Glomerular endothelial cell (primary cell): ENCODE results near the gene MAIP1. TPM values are rescaled to one million over a fixed set of nuclear protein-coding genes. Genes with fewer than 3 reads are reported as not detected.

Experiments
- DNase-seq: peaks from one replicate; pipeline ENCODE4 v3.0.0-alpha.2; 2011; ENCODE audit warnings: low read depth, low spot score; ENCODE audit errors: extremely low read depth
- total RNA-seq: library from RNA; depleted of rRNA; stranded (reverse); fragments of >200 nt; gene quantifications from 2 replicates; pipeline ENCODE4 v1.2.3, GENCODE V29; 2015

The MAIP1 gene
- total RNA-seq, 1 donor from 2014 or later, result 27.1 TPM

DNA sequence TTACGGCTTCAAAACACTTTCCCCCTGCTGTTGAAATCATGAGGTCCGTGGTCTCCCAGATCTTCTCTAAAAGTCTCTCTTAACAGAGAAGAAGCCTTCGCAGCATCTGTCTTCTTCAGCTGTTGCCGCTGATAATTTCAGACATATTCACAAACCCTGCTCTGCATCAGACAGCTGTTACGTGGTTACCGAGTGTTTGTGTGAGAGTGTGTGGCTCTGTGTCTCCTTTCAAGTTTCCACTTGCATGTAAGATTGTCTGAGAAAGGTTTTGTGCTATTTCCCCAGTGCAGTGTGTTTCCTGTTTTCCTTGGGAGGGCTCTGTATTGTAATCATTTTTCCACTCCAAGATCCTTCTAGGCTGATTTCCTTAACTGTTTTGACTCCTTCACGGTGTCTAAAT, 32.8 kb downstream of the MAIP1 start:
- DNase-seq, result no peak

DNA sequence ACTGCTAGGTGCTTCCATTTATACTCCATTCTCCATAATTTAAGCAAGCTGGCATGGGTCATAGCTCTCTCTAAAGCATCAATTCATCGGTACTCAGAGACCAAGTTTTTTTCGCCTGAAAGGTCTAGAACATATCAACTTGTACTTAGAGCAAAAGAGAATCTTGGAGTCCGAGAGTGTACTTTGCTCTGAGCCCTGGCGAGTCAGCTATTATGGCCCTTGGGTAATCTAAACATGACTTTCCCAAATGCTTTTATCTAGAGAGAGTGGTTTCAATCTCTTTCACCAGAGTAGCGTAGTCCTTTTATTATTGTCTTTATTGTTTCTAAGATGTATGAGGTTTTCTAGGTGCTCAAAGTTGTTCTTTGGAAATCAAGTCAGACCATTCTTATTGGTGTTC, 34.4 kb downstream of the MAIP1 start:
- DNase-seq, result no peak

- DNase-seq, result no peak
Observed at GRCh38 chr2:199991691-199992090, 36.3 kb downstream of the MAIP1 start.

DNA sequence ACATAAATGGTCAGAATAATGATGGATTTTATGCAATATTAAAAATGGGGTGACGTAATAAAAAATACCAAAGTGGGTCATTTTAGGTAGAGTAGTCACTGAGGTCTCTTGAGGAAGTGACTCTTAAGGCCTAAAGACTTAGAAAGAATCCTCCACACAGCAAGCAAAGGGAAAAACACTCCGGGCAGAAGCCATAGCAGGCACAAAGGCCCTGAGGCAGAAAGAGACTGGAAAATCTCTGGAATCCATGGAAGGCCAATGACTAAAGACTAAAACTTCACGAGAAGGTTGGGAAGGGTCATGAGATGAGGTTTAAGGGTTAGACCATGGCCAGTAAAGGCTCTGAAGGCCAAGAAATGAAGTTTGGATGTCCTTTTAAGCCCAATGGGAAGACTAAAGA, 36.9 kb downstream of the MAIP1 start:
- DNase-seq, result no peak

DNA sequence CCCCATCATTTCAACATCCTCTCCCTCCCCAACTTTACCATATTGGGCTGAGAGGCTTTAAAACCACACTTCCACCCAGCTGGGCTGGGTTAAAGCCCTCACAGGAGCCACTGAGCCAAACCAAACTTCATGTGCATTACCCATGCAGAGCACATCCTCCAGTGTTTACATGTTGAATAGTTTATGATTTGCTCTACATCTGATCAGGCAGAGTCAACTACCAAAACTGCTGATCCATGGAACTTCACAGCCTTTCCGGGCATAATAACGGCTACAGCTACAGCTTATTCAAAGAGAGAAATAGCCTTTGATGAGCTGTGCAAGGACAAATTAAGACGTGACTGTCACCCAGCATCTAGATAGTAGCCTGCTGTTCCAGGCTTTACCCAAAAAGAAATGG, 39.0 kb downstream of the MAIP1 start:
- no peak for DNase-seq

DNA sequence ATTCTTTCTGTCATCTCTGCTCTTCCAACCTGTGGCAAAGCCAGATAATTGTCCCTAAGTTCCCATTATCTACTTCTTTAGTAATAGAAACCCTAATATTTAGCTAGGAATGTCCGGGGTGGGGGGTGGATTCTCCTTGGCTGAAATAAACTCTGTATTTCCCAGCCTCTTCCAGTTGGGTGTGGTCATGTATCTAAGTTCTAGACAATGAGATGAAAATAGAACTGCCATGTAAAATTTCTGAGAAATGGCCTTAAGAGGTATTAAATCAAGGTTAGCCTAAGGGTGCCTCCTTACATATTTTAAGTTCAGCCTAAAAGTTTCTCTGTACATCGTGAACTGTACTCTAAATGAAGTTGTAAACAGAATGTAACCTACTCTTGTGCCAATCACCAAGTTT, 39.5 kb downstream of the MAIP1 start:
- DNase-seq, result no peak

GRCh38 chr2:199997296-199997695, 41.9 kb downstream of the MAIP1 start:
- no peak for DNase-seq

DNA sequence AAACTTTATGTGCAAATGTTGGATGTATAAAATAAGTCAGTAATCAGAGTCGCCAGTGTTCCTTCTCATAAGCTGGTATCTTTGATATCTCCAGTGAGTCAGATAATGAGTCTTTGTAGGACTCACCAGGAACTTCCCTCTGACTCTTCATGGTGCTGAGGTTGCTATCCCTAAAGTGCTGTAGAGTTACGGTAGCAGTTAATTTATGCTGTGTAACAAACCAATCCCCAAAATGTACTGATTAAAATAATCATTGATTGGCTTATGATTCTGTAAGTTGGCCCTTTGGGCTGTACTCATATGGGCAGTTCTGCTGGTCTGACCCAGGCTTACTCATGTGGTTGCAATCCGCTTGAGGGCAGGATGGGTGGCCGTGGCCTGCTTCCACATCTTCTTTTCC, 43.8 kb downstream of the MAIP1 start:
- DNase-seq, result no peak

DNA sequence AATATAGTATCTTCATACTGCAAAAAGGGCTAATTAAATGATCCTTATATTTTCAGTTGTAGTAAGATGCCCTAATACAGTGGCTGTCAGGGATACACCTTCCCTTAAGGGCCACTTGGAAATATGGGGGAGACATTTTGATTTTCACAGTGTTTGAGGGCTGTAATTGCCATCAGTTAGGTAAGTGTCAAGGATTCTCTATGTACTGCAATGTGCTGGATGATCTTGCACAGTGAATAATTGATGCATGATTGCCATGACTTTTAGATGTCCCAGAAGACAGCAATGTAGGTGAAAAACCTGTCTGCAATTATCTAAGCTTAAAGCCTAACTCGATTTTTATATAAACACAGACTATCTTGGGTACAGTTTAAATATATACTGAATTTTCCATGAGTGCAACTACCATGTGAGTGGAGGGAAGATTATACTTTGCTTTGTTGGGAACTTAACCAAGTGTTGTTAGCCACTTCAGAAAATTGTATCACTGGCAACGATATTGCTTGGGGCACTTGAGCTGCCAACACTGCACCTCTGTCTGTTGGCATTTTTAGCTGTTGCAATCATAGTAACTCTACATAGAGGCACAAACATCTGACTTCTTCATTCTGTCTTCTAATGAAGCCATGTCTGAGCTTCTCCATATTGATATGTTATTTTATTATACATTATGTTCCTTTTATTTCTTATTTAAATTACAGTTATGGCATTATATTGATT, 45.2 kb downstream of the MAIP1 start:
- no peak for DNase-seq

DNA sequence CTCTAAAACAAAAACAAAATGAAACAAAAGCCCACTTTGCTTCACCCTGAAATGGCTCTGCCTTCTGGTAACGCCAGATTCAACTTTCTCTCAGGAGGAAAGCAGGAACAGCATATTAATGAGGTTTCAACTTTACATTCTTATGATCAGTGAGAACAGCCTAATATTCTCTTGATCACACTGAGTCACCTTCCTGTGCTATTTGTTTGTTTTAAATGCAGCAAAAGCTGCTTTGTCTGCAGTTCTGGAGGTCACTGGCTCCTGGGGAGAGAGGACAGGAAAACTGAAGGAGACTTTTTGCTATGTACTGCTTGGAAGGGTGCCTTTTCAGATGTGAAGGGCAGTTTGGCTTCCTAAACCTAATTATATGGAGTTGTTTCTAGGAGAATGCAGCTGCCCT, 48.1 kb downstream of the MAIP1 start:
- no peak for DNase-seq

DNA sequence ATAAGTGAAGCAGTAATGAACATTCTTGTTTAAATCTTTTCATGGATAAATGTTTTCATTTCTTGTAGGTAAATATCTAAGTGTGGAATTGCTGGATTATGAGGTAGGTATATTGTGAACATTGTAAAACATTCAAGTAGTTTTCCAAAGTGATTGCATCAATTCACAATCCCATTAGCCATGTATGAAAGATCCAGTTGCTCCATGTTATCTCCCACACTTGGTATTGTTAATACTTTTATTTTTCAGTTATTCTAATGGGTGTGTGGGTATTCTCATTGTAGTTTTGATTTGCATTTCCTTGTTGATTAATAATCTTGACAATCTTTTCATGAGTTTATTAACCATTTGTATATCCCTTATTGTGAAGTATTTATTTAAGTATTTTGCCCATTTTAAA, 50.3 kb downstream of the MAIP1 start:
- no peak for DNase-seq

GRCh38 chr2:200007306-200007705, 51.9 kb downstream of the MAIP1 start:
- DNase-seq, result no peak

GRCh38 chr2:200012401-200012800, 57.0 kb downstream of the MAIP1 start:
- DNase-seq, result no peak

Other genes starting within 250 kb of the MAIP1 start
- gene FTCDNL1, start 104.4 kb upstream of the MAIP1 start, total RNA-seq, result 1.3 TPM in 1 of 2 replicates, not detected in the other
- gene C2orf69, start 44.3 kb upstream of the MAIP1 start, total RNA-seq, result 8.0 and 9.7 TPM in 2 replicates
- gene TYW5, start 91 bp upstream of the MAIP1 start, total RNA-seq, result 4.2 and 7.6 TPM in 2 replicates